ENCODE data around the gene TOMM70. TPM values are rescaled to one million over a fixed set of nuclear protein-coding genes. Genes with fewer than 3 reads are reported as not detected.

Gene TOMM70
- total and polyA plus RNA-seq, 12 donors = 11.4 to 95.2 (median 39.8) TPM

DNA sequence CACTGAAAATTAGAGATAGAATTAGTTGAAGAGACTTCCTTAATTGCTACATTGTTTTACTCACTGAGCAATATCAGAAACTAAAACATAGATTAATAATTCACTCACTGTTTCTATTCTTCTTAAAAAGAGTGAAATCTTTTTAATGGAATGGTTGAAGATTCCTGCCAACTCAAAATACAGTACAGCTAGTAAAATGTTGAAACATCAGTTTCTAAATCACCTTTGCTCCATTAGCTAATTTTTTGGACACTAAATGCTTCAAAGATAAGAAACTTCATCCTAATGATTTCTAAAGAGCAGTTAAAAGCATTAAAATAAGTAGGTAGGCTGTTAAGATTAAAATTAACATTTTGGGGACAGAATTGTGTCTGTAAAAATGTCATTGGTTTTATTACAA lies 76.8 kb downstream of the TOMM70 start:
- H3K27ac ChIP-seq = no peak overlapping the region
- H3K9me3 ChIP-seq (replicated peaks in 1 of 3) = no peaks in the 10 kb centered on the region
- no peak for TF ChIP-seq POLR2A (IDR thresholded peaks at IDR 0.05)
- TF ChIP-seq, protein P1, sequence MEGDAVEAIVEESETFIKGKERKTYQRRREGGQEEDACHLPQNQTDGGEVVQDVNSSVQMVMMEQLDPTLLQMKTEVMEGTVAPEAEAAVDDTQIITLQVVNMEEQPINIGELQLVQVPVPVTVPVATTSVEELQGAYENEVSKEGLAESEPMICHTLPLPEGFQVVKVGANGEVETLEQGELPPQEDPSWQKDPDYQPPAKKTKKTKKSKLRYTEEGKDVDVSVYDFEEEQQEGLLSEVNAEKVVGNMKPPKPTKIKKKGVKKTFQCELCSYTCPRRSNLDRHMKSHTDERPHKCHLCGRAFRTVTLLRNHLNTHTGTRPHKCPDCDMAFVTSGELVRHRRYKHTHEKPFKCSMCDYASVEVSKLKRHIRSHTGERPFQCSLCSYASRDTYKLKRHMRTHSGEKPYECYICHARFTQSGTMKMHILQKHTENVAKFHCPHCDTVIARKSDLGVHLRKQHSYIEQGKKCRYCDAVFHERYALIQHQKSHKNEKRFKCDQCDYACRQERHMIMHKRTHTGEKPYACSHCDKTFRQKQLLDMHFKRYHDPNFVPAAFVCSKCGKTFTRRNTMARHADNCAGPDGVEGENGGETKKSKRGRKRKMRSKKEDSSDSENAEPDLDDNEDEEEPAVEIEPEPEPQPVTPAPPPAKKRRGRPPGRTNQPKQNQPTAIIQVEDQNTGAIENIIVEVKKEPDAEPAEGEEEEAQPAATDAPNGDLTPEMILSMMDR (IDR thresholded peaks at IDR 0.05) = no peak
- H3K4me1 ChIP-seq (replicated peaks in 1 of 2) = no peaks in the 10 kb centered on the region
- no peaks in the 10 kb centered on the region for H3K27me3 ChIP-seq
- H3K4me3 ChIP-seq = no peak overlapping the region
- no peak for DNase-seq
- peaks cover 4 to 18% of the 10 kb centered on the region in 2 donors for H3K36me3 ChIP-seq (replicated peaks in 1 of 2)
- intact Hi-C loops (cut with DNase I) = no loop called here

- Histone ChIP-seq H3K4me1 (replicated peaks in 1 of 2) (no peaks in the 10 kb centered on the region), H3K4me3 (no peak overlapping the region), H3K36me3 (replicated peaks in 1 of 2) (peaks cover 4 to 20% of the 10 kb centered on the region in 2 donors), H3K27me3 (no peaks in the 10 kb centered on the region), H3K9me3 (replicated peaks in 1 of 3) (no peaks in the 10 kb centered on the region), H3K27ac (no peak overlapping the region)
- DNase-seq = no peak
- WGBS, 4 donors = 89 to 98% (median 94%) methylated on average over 2 of the region's 2 CpGs
- intact Hi-C loops (cut with DNase I) = no loop called here
- TF ChIP-seq POLR2A (IDR thresholded peaks at IDR 0.05) = no peak
- TF ChIP-seq, protein P1 (IDR thresholded peaks at IDR 0.05) = no peak
Measured at GRCh38 chr3:100319951-100320350, 80.9 kb downstream of the TOMM70 start.

- peaks cover 4 to 27% of the 10 kb centered on the region in 2 donors for H3K36me3 ChIP-seq (replicated peaks in 1 of 2)
- WGBS, 4 donors = 67 to 75% (median 71%) methylated on average over 2 of the region's 2 CpGs
- intact Hi-C loops (cut with DNase I) = no loop called here
Measured at GRCh38 chr3:100317912-100318311, 83.0 kb downstream of the TOMM70 start.

GRCh38 chr3:100316641-100317069 lies 84.2 kb downstream of the TOMM70 start:
- no peaks in the 10 kb centered on the region for H3K9me3 ChIP-seq (replicated peaks in 1 of 3)
- H3K27me3 ChIP-seq = no peaks in the 10 kb centered on the region
- no peak overlapping the region for H3K4me3 ChIP-seq
- H3K36me3 ChIP-seq (replicated peaks in 1 of 2) = peaks cover 4 to 27% of the 10 kb centered on the region in 2 donors
- peak; percentile 40 to 73 (median 44) for DNase-seq
- TF ChIP-seq, protein P1 (IDR thresholded peaks at IDR 0.05) = peak; percentile 58 to 82 (median 75)
- no peak for TF ChIP-seq POLR2A (IDR thresholded peaks at IDR 0.05)
- intact Hi-C loops (cut with DNase I) = no loop called here
- no peak overlapping the region for H3K27ac ChIP-seq
- H3K4me1 ChIP-seq (replicated peaks in 1 of 2) = peaks cover 0 to under 1% of the 10 kb centered on the region in 2 donors
- WGBS, 4 donors = 25 to 33% (median 27%) methylated on average over 8 of the region's 8 CpGs

More at GRCh38 chr3:100317912-100318311, 83.0 kb downstream of the TOMM70 start:
- Histone ChIP-seq H3K27ac (no peak overlapping the region), H3K9me3 (replicated peaks in 1 of 3) (no peaks in the 10 kb centered on the region), H3K4me1 (replicated peaks in 1 of 2) (no peaks in the 10 kb centered on the region), H3K4me3 (no peak overlapping the region), H3K27me3 (no peaks in the 10 kb centered on the region)
- no peak for DNase-seq
- TF ChIP-seq, protein P1 (IDR thresholded peaks at IDR 0.05) = no peak
- no peak for TF ChIP-seq POLR2A (IDR thresholded peaks at IDR 0.05)

Other genes with a start within 250 kb of the TOMM70 start
- 100 to 1,000 TPM in 2 of 9 donors, 10 to 100 TPM in 7; 19.8 to 117 (median 61.1) TPM for gene TBC1D23, start 140.1 kb downstream of the TOMM70 start, total RNA-seq
- 10 to 100 TPM; 24.1 to 72.7 (median 24.2) TPM for gene TBC1D23, start 140.1 kb downstream of the TOMM70 start, polyA plus RNA-seq
- 10 to 100 TPM; 16.8 to 84.5 (median 31.9) TPM for gene NIT2, start 66.3 kb downstream of the TOMM70 start, total RNA-seq
- 10 to 100 TPM; 39.6 to 59.5 (median 45.4) TPM for gene NIT2, start 66.3 kb downstream of the TOMM70 start, polyA plus RNA-seq
- 1 to 10 TPM in 7 of 9 donors, under 1 TPM in 2; 0.91 to 6.5 (median 2.5) TPM for gene LNP1, start 450 bp upstream of the TOMM70 start, total RNA-seq
- gene LNP1, start 450 bp upstream of the TOMM70 start, polyA plus RNA-seq = 1 to 10 TPM in 2 of 3 donors, under 1 TPM in 1; 0.71 to 2.9 (median 1.7) TPM
- 10 to 100 TPM; 17.7 to 38.7 (median 28.4) TPM for gene TMEM45A, start 91.5 kb upstream of the TOMM70 start, total RNA-seq
- 10 to 100 TPM in 2 of 3 donors, 1 to 10 TPM in 1; 9.8 to 33.6 (median 12.2) TPM for gene TMEM45A, start 91.5 kb upstream of the TOMM70 start, polyA plus RNA-seq
- not detected for gene ADGRG7, start 208.5 kb upstream of the TOMM70 start, total RNA-seq
- gene ADGRG7, start 208.5 kb upstream of the TOMM70 start, polyA plus RNA-seq = not detected

Measured in adrenal gland (tissue), 12 donors.